H9 (cell line): ENCODE measurements around the gene KIF13A. TPM values are rescaled to one million over a fixed set of nuclear protein-coding genes. Genes with fewer than 3 reads are reported as not detected.
A peak's percentile ranks its signal among the peaks of the same experiment; 100 is the strongest.
"Not testable (repeated sequence)": the region's sequence is repeated elsewhere in the genome, so short reads cannot be mapped to it uniquely, and the experiment has no call there.

Source experiments
- DNase-seq: peaks from one replicate; pipeline ENCODE4 v3.0.0-alpha.2; 2017
- H2AFZ ChIP-seq: one replicate; pipeline ENCODE4 v1.6.1; 2013; ENCODE audit warnings: mild to moderate bottlenecking, low read length, control low read depth, moderate library complexity
- H2AK5ac ChIP-seq: 2 replicates; pipeline ENCODE4 v1.6.1; 2013; ENCODE audit warnings: low read length, control low read depth, mixed read lengths; ENCODE audit not compliant: insufficient read length
- H2BK120ac ChIP-seq: one replicate; pipeline ENCODE4 v1.6.1; 2013; ENCODE audit warnings: low read depth, mild to moderate bottlenecking, low read length, control low read depth, inconsistent platforms; ENCODE audit not compliant: poor library complexity, severe bottlenecking
- H2BK12ac ChIP-seq: 2 replicates; pipeline ENCODE4 v1.6.1; 2013; ENCODE audit warnings: low read length, control low read depth, mixed read lengths, low read depth; ENCODE audit not compliant: insufficient read length
- H2BK15ac ChIP-seq: 2 replicates; pipeline ENCODE4 v1.6.1; 2013; ENCODE audit warnings: low read depth, low read length, control low read depth
- H2BK20ac ChIP-seq: one replicate; pipeline ENCODE4 v1.6.1; 2013; ENCODE audit warnings: low read depth, mild to moderate bottlenecking, low read length, control low read depth, inconsistent platforms; ENCODE audit not compliant: poor library complexity, severe bottlenecking
- H2BK5ac ChIP-seq: 2 replicates; pipeline ENCODE4 v1.6.1; 2013; ENCODE audit warnings: low read length, control low read depth, mixed read lengths; ENCODE audit not compliant: insufficient read length
- H3K14ac ChIP-seq: 2 replicates; pipeline ENCODE4 v1.6.1; 2013; ENCODE audit warnings: low read length, control low read depth; ENCODE audit not compliant: insufficient read depth
- H3K18ac ChIP-seq: 2 replicates; pipeline ENCODE4 v1.6.1; 2013; ENCODE audit warnings: low read depth, mild to moderate bottlenecking, mixed read lengths, low read length, control low read depth; ENCODE audit not compliant: insufficient read length
- H3K23ac ChIP-seq: 2 replicates; pipeline ENCODE4 v1.6.1; 2013; ENCODE audit warnings: low read length, control low read depth, mixed read lengths, low read depth; ENCODE audit not compliant: insufficient read length
- H3K23me2 ChIP-seq: 2 replicates; pipeline ENCODE4 v1.6.1; 2013; ENCODE audit warnings: low read depth, mild to moderate bottlenecking, mixed read lengths, low read length, control low read depth; ENCODE audit not compliant: insufficient read length, poor library complexity, severe bottlenecking
- H3K27ac ChIP-seq: 2 replicates; pipeline ENCODE4 v1.5.1; 2013; ENCODE audit warnings: low read length, control low read depth, mixed read lengths, low read depth; ENCODE audit not compliant: insufficient read length
- H3K27me3 ChIP-seq: 2 replicates; pipeline ENCODE4 v1.6.1; 2013; ENCODE audit warnings: low read length, control low read depth, inconsistent platforms; ENCODE audit not compliant: insufficient read depth
- H3K4ac ChIP-seq: 2 replicates; pipeline ENCODE4 v1.6.1; 2013; ENCODE audit warnings: low read depth, mild to moderate bottlenecking, control low read depth, inconsistent platforms, low read length, moderate library complexity
- H3K4me1 ChIP-seq: 2 replicates; pipeline ENCODE4 v1.6.1; 2013; ENCODE audit warnings: low read length, control low read depth, inconsistent platforms; ENCODE audit not compliant: insufficient read depth
- H3K4me2 ChIP-seq: 2 replicates; pipeline ENCODE4 v1.6.1; 2013; ENCODE audit warnings: low read length, control low read depth, mixed read lengths; ENCODE audit not compliant: insufficient read length, insufficient read depth
- H3K56ac ChIP-seq: 2 replicates; pipeline ENCODE4 v1.6.1; 2013; ENCODE audit warnings: low read depth, mild to moderate bottlenecking, mixed read lengths, low read length, control low read depth; ENCODE audit not compliant: insufficient read length
- H3K79me1 ChIP-seq: 2 replicates; pipeline ENCODE4 v1.6.1; 2013; ENCODE audit warnings: low read depth, mild to moderate bottlenecking, moderate library complexity, low read length, control low read depth, inconsistent platforms; ENCODE audit not compliant: insufficient read depth, poor library complexity, severe bottlenecking
- H3K79me2 ChIP-seq: 2 replicates; pipeline ENCODE4 v1.6.1; 2013; ENCODE audit warnings: low read length, control low read depth, inconsistent platforms; ENCODE audit not compliant: insufficient read depth
- H3K9ac ChIP-seq: 2 replicates; pipeline ENCODE4 v1.6.1; 2013; ENCODE audit warnings: low read length, control low read depth, mixed read lengths; ENCODE audit not compliant: insufficient read length; ENCODE audit errors: extremely low read depth
- H3K9me3 ChIP-seq: one replicate; pipeline ENCODE4 v1.6.1; 2013; ENCODE audit warnings: low read depth, low read length, inconsistent platforms; ENCODE audit not compliant: control insufficient read depth
- H3T11ph ChIP-seq: one replicate; pipeline ENCODE4 v1.6.1; 2013; ENCODE audit warnings: mild to moderate bottlenecking, low read length, control low read depth, inconsistent platforms
- H4K20me1 ChIP-seq: one replicate; pipeline ENCODE4 v1.6.1; 2013; ENCODE audit not compliant: control insufficient read depth, insufficient read length, insufficient read depth
- H4K5ac ChIP-seq: 2 replicates; pipeline ENCODE4 v1.6.1; 2013; ENCODE audit warnings: low read depth, mild to moderate bottlenecking, mixed read lengths, low read length, control low read depth; ENCODE audit not compliant: insufficient read length
- H4K8ac ChIP-seq: replicated peaks from 2 replicates; pipeline ENCODE4 v1.6.1; 2013; ENCODE audit warnings: low read length, control low read depth, mixed read lengths, low read depth; ENCODE audit not compliant: insufficient read length
- H4K91ac ChIP-seq: 2 replicates; pipeline ENCODE4 v1.6.1; 2013; ENCODE audit warnings: low read depth, mild to moderate bottlenecking, moderate library complexity, mixed read lengths, low read length, control low read depth; ENCODE audit not compliant: insufficient read length
- H3K27ac Mint-ChIP-seq, 3 experiments: 2 replicates in 2 of 3; 3 replicates in 1 of 3; pipeline ENCODE4 v1.8.0; 2020 to 2021; ENCODE audit warnings: mixed read lengths in 3 of 3, mild to moderate bottlenecking in 1 of 3, moderate library complexity in 1 of 3
- H3K27me3 Mint-ChIP-seq: 2 replicates; pipeline ENCODE4 v1.8.0; 2021; ENCODE audit warnings: low read depth, mild to moderate bottlenecking, moderate library complexity, mixed read lengths
- H3K36me3 Mint-ChIP-seq, 3 experiments: 2 replicates in 2 of 3; 3 replicates in 1 of 3; pipeline ENCODE4 v1.8.0; 2020 to 2021; ENCODE audit warnings: low read depth in 3 of 3, mixed read lengths in 3 of 3; ENCODE audit not compliant: insufficient read depth in 1 of 3
- H3K4me1 Mint-ChIP-seq, 2 experiments: 2 replicates each; pipeline ENCODE4 v1.8.0; 2020; ENCODE audit warnings: mixed read lengths in 2 of 2
- H3K4me3 Mint-ChIP-seq, 2 experiments: 2 replicates in 1 of 2; 3 replicates in 1 of 2; pipeline ENCODE4 v1.8.0; 2020 to 2021; ENCODE audit warnings: mild to moderate bottlenecking in 2 of 2, mixed read lengths in 2 of 2, moderate library complexity in 1 of 2
- H3K9me3 Mint-ChIP-seq, 2 experiments: 2 replicates in 1 of 2; 3 replicates in 1 of 2; pipeline ENCODE4 v1.8.0; 2020; ENCODE audit warnings: mild to moderate bottlenecking in 2 of 2, mixed read lengths in 2 of 2, moderate library complexity in 1 of 2
- CTCF ChIP-seq: fragments of 200-600 bp; sonication (generic); conservative IDR thresholded peaks from 3 replicates; pipeline ENCODE4 v1.8.0; 2021; ENCODE audit warnings: antibody characterized with exemption, mild to moderate bottlenecking
- WGBS: extraction: QIAGEN DNeasy Blood & Tissue Kit; methylation state at CpG from one replicate; pipeline ENCODE4 v1.1.7; 2013; ENCODE audit warnings: missing lambda C conversion rate, low lambda C conversion rate, mixed read lengths; ENCODE audit not compliant: insufficient read length; ENCODE audit errors: extremely low coverage; 5-methylcytosine and 5-hydroxymethylcytosine counted together
- total RNA-seq: library from RNA; stranded (reverse); gene quantifications from 2 replicates; pipeline ENCODE4 v1.2.1, GENCODE V29; 2021

Gene KIF13A
- total RNA-seq, 1 experiment from 2014 or later = 38.2 TPM

GRCh38 chr6:18021166-18021850, 33.9 kb upstream of the KIF13A start:
- peaks cover 46 to 53% of the 10 kb centered on the region in 2 experiments for H3K4me1 Mint-ChIP-seq
- no peak overlapping the region; a peak in 1 of 5 replicates for H3K4me3 Mint-ChIP-seq
- Histone ChIP-seq H3K23me2 (no peaks in the 10 kb centered on the region), H3T11ph (no peak overlapping the region), H4K5ac (no peak overlapping the region), H3K79me2 (no peaks in the 10 kb centered on the region), H3K79me1 (no peaks in the 10 kb centered on the region), H3K9ac (no peak overlapping the region), H2AFZ (no peak overlapping the region), H3K27ac (no peak overlapping the region), H2BK12ac (no peak overlapping the region), H3K27me3 (no peaks in the 10 kb centered on the region), H3K56ac (no peak overlapping the region), H2AK5ac (no peak overlapping the region), H3K4me1 (peaks cover 8% of the 10 kb centered on the region), H3K18ac (no peak overlapping the region), H2BK120ac (no peak overlapping the region), H3K14ac (no peak overlapping the region; the same call in 1 of the 2 replicates), H3K4me2 (no peak overlapping the region), H2BK15ac (no peak overlapping the region), H3K9me3 (no peaks in the 10 kb centered on the region), H4K8ac (no peak overlapping the region), H4K91ac (no peak overlapping the region), H2BK20ac (no peak overlapping the region), H3K23ac (no peak overlapping the region), H3K4ac (no peak overlapping the region), H4K20me1 (no peaks in the 10 kb centered on the region), H2BK5ac (no peak overlapping the region)
- H3K27ac Mint-ChIP-seq = peak overlapping the region in 2 of 3 experiments; percentile 11 to 62; a peak in 6 of 7 replicates
- no CpG with 5 or more reads among the region's 18 CpGs for WGBS
- TF ChIP-seq CTCF = no peak
- no peaks in the 10 kb centered on the region for H3K27me3 Mint-ChIP-seq
- H3K9me3 Mint-ChIP-seq = peaks cover 0 to 3% of the 10 kb centered on the region in 2 experiments; a peak in 3 of 5 replicates
- no peak for DNase-seq
- peaks cover 0 to 11% (median 2%) of the 10 kb centered on the region in 3 experiments; a peak in 3 of 7 replicates for H3K36me3 Mint-ChIP-seq

DNA sequence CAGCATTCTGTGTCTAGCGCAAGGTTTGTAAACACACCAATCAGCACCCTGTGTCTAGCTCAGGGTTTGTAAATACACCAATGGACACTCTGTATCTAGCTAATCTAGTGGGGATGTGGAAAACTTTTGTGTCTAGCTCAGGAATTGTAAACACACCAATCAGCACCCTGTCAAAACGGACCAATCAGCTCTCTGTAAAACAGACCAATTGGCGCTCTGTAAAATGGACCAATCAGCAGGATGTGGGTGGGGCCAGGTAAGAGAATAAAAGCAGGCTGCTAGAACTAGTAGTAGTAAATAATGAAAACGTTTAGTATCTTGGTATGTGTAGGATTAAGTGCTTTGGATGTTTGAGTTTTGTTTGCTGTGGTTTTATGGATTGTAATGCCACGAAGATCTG, 33.1 kb upstream of the KIF13A start:
- H3K79me1 ChIP-seq, H3K14ac ChIP-seq, H3K27me3 ChIP-seq, H2BK15ac ChIP-seq, DNase-seq, H2BK20ac ChIP-seq, H2BK12ac ChIP-seq, H3K27me3 Mint-ChIP-seq, H2BK5ac ChIP-seq, H3K9me3 ChIP-seq, H4K91ac ChIP-seq, H2AK5ac ChIP-seq, H3K9me3 Mint-ChIP-seq, H3K79me2 ChIP-seq, H3K23me2 ChIP-seq, H3K4me3 Mint-ChIP-seq, H3K4me2 ChIP-seq, H3K4ac ChIP-seq, H3T11ph ChIP-seq, H3K18ac ChIP-seq, H2AFZ ChIP-seq, H3K9ac ChIP-seq, H3K23ac ChIP-seq, H4K5ac ChIP-seq, H4K8ac ChIP-seq, H2BK120ac ChIP-seq, H3K56ac ChIP-seq, H3K27ac ChIP-seq, H4K20me1 ChIP-seq: not testable (repeated sequence)
- no CpG with 5 or more reads among the region's 5 CpGs for WGBS
- H3K36me3 Mint-ChIP-seq = peaks cover 0 to 11% (median 2%) of the 10 kb centered on the region in 3 experiments; a peak in 3 of 7 replicates
- peaks cover 53 to 60% of the 10 kb centered on the region in 2 experiments for H3K4me1 Mint-ChIP-seq
- peak overlapping the region in 2 of 3 experiments; percentile 11 to 62; a peak in 4 of 7 replicates for H3K27ac Mint-ChIP-seq
- H3K4me1 ChIP-seq = peaks cover 12% of the 10 kb centered on the region
